Right lobe of liver (tissue), 6 donors: ENCODE results near the gene JAZF1. TPM values are rescaled to one million over a fixed set of nuclear protein-coding genes. Genes with fewer than 3 reads are reported as not detected.
A peak's percentile ranks its signal among the peaks of the same experiment; 100 is the strongest.

Experiments
- ATAC-seq, 4 donors: fragments of 200-7000 bp; cut with Tn5 transposase; one replicate each; pipeline ENCODE4 v1.9.1; 2020; ENCODE audit warnings: mild to moderate bottlenecking in 4 of 4, moderate library complexity in 4 of 4
- DNase-seq, 3 donors: peaks; one replicate each; pipeline ENCODE4 v3.0.0-alpha.2; 2020
- H3K27ac ChIP-seq, 3 donors: fragments of 200-600 bp; one replicate each; pipeline ENCODE4 v1.8.0; 2022
- H3K27me3 ChIP-seq, 2 donors: fragments of 200-600 bp; one replicate each; pipeline ENCODE4 v1.8.0; 2022
- H3K36me3 ChIP-seq, 4 donors: fragments of 200-600 bp; sonication (generic) in 1 of 4; one replicate each; pipeline versions ENCODE4 v1.5.1 to v1.8.0; 2017 to 2022; ENCODE audit warnings: control low read depth in 1 of 4
- H3K4me1 ChIP-seq, 4 donors: fragments of 200-600 bp; sonication (generic) in 1 of 4; one replicate each; pipeline versions ENCODE4 v1.5.1 to v1.8.0; 2017 to 2022; ENCODE audit warnings: control low read depth in 1 of 4
- H3K4me3 ChIP-seq, 3 donors: fragments of 200-600 bp; one replicate each; pipeline ENCODE4 v1.8.0; 2022
- H3K9me3 ChIP-seq, 4 donors: fragments of 200-600 bp; sonication (generic) in 1 of 4; one replicate each; pipeline versions ENCODE4 v1.5.1 to v1.8.0; 2017 to 2022; ENCODE audit warnings: control low read depth in 1 of 4
- POLR2A ChIP-seq: fragments of 450-650 bp; IDR thresholded peaks from one replicate; pipeline ENCODE4 v1.6.1; 2017; ENCODE audit warnings: antibody characterized with exemption, mild to moderate bottlenecking
- WGBS: methylation state at CpG from one replicate; pipeline ENCODE4 v1.1.6; 2018; ENCODE audit warnings: low coverage, low lambda C conversion rate; ENCODE audit not compliant: insufficient coverage; ENCODE audit errors: missing lambda C conversion rate; 5-methylcytosine and 5-hydroxymethylcytosine counted together
- intact Hi-C, 2 donors: fragments of 100-400 bp; cut with DNase I; formaldehyde crosslinking; loops; one replicate each; pipeline versions ENCODE4 v1.11.2 to v1.14.1; 2022
- total RNA-seq, 6 experiments: library from RNA; depleted of rRNA in 2 of 6; stranded (reverse); fragments of >200 nt in 2 of 6; fragmentation: NEBNext Ultra II Directional in 3 of 6; extraction: Animal tissue kit (Norgen Biotek cat#: 25700) in 3 of 6; gene quantifications; one replicate each; pipeline versions ENCODE4 v1.1.0 to v1.2.4, GENCODE V29; 2016 to 2023
- TF ChIP-seq, protein P1 (sequence below), 4 donors: fragments of 200-600 bp in 3 of 4; fragments of 450-650 bp in 1 of 4; IDR thresholded peaks; one replicate each; pipeline versions ENCODE4 v1.5.1 to v1.8.0; 2016 to 2022; ENCODE audit warnings: antibody characterized with exemption in 4 of 4, mild to moderate bottlenecking in 2 of 4
- donor health status: DM: no; HTN: yes; CAD: no.
- donor health status: DM: no; HTN: no; CAD: no.
- donor health status: DM: no; HTN: no; CAD: no.
- donor health status: DM: no; HTN: yes; CAD: no.
- donor health status: DM: no; HTN: yes; CAD: no.

JAZF1 gene
- total RNA-seq, 6 experiments from 2014 or later, result 4.8 to 20.9 (median 6.9) TPM

DNA sequence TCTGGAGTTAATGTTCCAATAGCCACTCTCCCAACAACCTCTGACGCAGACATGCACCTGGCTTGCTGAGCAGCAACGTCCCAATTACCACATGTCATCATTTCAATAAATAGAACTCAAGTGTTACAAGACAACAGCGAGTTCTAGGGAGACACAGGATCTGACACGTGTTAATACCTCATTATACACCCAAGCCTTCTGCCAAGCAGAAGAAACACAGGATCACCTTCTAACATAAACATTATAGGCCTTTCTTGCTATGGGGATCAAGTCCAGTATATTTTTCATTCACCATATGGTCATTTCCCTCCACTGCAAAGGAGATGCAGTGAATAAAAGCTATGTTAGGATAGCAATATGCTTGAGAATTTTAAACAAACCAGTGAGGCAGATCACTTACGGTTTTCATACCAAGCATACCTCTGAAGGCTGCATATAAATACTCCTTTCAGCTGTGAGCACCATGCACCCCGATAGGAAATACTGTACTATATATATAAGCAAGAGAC, 74.2 kb downstream of the JAZF1 start:
- WGBS, result 84% methylated on average over 6 of the region's 6 CpGs
- TF ChIP-seq POLR2A, result no peak
- TF ChIP-seq, protein P1, sequence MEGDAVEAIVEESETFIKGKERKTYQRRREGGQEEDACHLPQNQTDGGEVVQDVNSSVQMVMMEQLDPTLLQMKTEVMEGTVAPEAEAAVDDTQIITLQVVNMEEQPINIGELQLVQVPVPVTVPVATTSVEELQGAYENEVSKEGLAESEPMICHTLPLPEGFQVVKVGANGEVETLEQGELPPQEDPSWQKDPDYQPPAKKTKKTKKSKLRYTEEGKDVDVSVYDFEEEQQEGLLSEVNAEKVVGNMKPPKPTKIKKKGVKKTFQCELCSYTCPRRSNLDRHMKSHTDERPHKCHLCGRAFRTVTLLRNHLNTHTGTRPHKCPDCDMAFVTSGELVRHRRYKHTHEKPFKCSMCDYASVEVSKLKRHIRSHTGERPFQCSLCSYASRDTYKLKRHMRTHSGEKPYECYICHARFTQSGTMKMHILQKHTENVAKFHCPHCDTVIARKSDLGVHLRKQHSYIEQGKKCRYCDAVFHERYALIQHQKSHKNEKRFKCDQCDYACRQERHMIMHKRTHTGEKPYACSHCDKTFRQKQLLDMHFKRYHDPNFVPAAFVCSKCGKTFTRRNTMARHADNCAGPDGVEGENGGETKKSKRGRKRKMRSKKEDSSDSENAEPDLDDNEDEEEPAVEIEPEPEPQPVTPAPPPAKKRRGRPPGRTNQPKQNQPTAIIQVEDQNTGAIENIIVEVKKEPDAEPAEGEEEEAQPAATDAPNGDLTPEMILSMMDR (IDR thresholded peaks at IDR 0.05), result no peak
- DNase-seq, result no peak
- peak in 1 of 4 donors; percentile 19 for ATAC-seq
- Histone ChIP-seq H3K27ac (no peak overlapping the region), H3K27me3 (no peaks in the 10 kb centered on the region), H3K4me1 (peaks cover 0 to 18% (median 6%) of the 10 kb centered on the region in 4 donors), H3K4me3 (no peak overlapping the region), H3K36me3 (no peaks in the 10 kb centered on the region), H3K9me3 (no peaks in the 10 kb centered on the region)
- intact Hi-C loops, result no loop called here

DNA sequence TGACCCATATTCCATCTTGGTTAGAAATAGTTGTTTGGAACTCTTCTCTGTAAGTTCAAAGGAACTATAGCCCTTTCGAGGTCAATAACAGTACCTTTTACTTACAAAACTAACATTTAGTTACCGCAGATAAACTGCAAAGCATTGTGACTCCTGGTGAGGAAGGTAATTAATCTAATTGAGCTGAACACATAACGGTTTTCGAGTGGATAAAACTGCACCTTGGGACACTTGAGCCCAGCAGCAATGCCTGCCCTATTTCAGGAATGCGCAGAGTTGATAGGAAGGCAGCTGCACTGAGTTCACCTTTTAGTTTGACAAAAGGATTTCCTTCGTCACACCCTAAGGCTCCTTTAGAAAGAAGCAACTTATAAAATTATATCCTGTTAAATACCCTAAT, 75.4 kb downstream of the JAZF1 start:
- Histone ChIP-seq H3K4me1 (peaks cover 0 to 18% (median 6%) of the 10 kb centered on the region in 4 donors), H3K9me3 (no peaks in the 10 kb centered on the region), H3K36me3 (no peaks in the 10 kb centered on the region), H3K27ac (no peak overlapping the region), H3K4me3 (no peak overlapping the region), H3K27me3 (no peaks in the 10 kb centered on the region)
- 61% methylated on average over 6 of the region's 6 CpGs for WGBS
- DNase-seq (no peak), ATAC-seq (no peak)
- TF ChIP-seq, protein P1 (IDR thresholded peaks at IDR 0.05), result no peak
- TF ChIP-seq POLR2A, result no peak
- intact Hi-C loops, result no loop called here

- Histone ChIP-seq H3K27me3 (no peaks in the 10 kb centered on the region), H3K4me3 (no peak overlapping the region), H3K9me3 (no peaks in the 10 kb centered on the region), H3K36me3 (no peaks in the 10 kb centered on the region), H3K27ac (no peak overlapping the region), H3K4me1 (peaks cover 0 to 18% (median 6%) of the 10 kb centered on the region in 4 donors)
- intact Hi-C loops, result no loop called here
- no peak for TF ChIP-seq POLR2A
- TF ChIP-seq, protein P1 (IDR thresholded peaks at IDR 0.05), result no peak
- peak in 2 of 4 donors; percentile 17 to 31 for ATAC-seq
- 70% methylated on average over 4 of the region's 4 CpGs for WGBS
- no peak for DNase-seq
Observed at GRCh38 chr7:28104811-28105210, 75.8 kb downstream of the JAZF1 start.

DNA sequence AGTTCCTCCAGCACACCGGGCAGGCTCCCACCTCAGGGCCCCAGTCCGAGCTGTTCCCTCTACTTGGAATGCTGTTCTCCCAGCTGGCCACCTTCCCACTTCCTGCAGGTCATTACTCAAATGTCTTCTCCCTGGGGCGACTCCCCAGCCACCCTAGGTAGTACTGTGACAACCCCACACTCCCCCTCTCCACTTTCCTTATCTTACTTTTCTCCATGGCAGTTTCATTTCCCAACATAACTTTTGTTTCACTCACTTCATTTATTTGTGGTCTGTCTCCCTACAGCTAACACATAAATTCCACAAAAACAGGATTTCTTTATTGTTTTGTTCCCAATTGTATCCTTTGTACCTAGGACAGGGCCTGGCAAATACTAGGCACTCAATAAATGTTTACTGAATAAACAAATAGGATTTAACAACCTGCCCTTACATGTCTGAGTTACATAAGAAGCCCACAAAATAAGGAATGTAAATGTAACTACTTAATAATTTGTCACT, 76.5 kb downstream of the JAZF1 start:
- Histone ChIP-seq H3K27ac (no peak overlapping the region), H3K27me3 (no peaks in the 10 kb centered on the region), H3K4me3 (no peak overlapping the region), H3K9me3 (no peaks in the 10 kb centered on the region), H3K4me1 (peaks cover 0 to 18% (median 6%) of the 10 kb centered on the region in 4 donors), H3K36me3 (no peaks in the 10 kb centered on the region)
- intact Hi-C loops, result no loop called here
- ATAC-seq, result peak; percentile 34 to 77 (median 57)
- no peak for DNase-seq
- TF ChIP-seq POLR2A, result no peak
- TF ChIP-seq, protein P1 (IDR thresholded peaks at IDR 0.05), result no peak
- 58% methylated on average over 3 of the region's 3 CpGs for WGBS
